A549 (cell line): Measurements from ENCODE around the gene TAF4.

ENCODE experiments used
- EHMT2 ChIP-seq: fragments of 200-600 bp; sonication (generic); IDR thresholded peaks from 2 replicates; pipeline ENCODE4 v1.6.1; 2016; ENCODE audit warnings: antibody characterized with exemption, low read depth, mild to moderate bottlenecking, moderate library complexity
- EP300 ChIP-seq, 2 experiments: fragments of >200 bp; sonication (Bioruptor Twin); formaldehyde crosslinking; IDR thresholded peaks; 2 replicates in 1 of 2; 3 replicates in 1 of 2; pipeline ENCODE4 v1.6.1; 2016 to 2017
- JUNB ChIP-seq: fragments of >200 bp; sonication (Bioruptor Twin); formaldehyde crosslinking; IDR thresholded peaks from 2 replicates; pipeline ENCODE4 v1.6.1; 2016
- KDM1A ChIP-seq: fragments of 200-600 bp; sonication (generic); IDR thresholded peaks from 2 replicates; pipeline ENCODE4 v1.6.1; 2016; ENCODE audit warnings: low read depth, mild to moderate bottlenecking
- KDM5A ChIP-seq: fragments of 200-600 bp; sonication (generic); IDR thresholded peaks from 2 replicates; pipeline ENCODE4 v1.6.1; 2016; ENCODE audit warnings: antibody characterized with exemption, mild to moderate bottlenecking
- MAZ ChIP-seq: fragments of 150-350 bp; IDR thresholded peaks from 2 replicates; pipeline ENCODE4 v1.6.1; 2014; ENCODE audit warnings: antibody characterized with exemption, low read depth, low read length, borderline replicate concordance
- NFE2L2 ChIP-seq: fragments of 150-350 bp; conservative IDR thresholded peaks from 2 replicates; pipeline ENCODE4 v1.6.1; 2014; ENCODE audit warnings: low read length
- RNF2 ChIP-seq: fragments of 200-600 bp; sonication (generic); IDR thresholded peaks from 2 replicates; pipeline ENCODE4 v1.6.1; 2016; ENCODE audit warnings: low read depth, mild to moderate bottlenecking, antibody characterized with exemption, moderate library complexity, borderline replicate concordance
- TF ChIP-seq, protein P1 (sequence below): fragments of >200 bp; sonication (Bioruptor Twin); formaldehyde crosslinking; IDR thresholded peaks from 3 replicates; pipeline ENCODE4 v1.5.1; 2016
- TF ChIP-seq, protein P2 (sequence below): IDR thresholded peaks from 2 replicates; pipeline ENCODE4 v1.6.1; 2012

DNA sequence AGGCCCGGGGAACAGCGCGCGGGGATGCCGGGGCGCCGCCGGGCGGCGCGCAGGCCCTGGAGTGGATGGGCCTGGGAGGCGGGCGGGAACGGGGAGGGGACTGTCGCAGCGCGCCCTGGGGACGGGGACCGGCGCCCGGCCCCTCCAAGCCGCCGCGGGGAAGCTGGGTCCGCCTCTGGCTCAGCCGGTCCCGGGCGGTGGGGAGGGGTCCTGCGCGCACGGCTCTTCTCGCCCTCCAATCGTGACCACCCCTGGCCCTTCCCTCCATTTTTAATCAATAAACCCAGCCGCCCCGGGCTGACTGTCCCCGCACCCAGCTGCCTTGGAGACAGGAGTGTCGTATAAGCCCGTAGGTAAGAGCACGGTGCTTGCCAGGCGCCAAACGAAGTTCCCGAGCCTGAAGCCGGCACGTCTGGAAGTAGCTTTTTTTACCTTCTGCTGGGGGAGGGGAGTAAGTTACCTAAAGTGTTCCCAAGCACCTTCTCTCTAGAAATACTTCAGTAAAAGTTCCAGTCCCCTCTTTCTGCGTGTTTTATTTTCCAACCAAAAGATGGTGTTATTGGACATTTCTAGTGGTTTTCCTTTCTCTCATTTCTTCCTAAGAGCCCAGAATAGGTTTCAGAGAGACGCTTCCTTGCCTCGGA lies 780 bp upstream of the TAF4 start:
- TF ChIP-seq KDM1A (no peak), RNF2 (no peak), JUNB (no peak), EHMT2 (no peak), KDM5A (no peak), EP300 (IDR thresholded peaks at IDR 0.05) (no peak), NFE2L2 (no peak), MAZ (no peak)
- TF ChIP-seq, protein P1, sequence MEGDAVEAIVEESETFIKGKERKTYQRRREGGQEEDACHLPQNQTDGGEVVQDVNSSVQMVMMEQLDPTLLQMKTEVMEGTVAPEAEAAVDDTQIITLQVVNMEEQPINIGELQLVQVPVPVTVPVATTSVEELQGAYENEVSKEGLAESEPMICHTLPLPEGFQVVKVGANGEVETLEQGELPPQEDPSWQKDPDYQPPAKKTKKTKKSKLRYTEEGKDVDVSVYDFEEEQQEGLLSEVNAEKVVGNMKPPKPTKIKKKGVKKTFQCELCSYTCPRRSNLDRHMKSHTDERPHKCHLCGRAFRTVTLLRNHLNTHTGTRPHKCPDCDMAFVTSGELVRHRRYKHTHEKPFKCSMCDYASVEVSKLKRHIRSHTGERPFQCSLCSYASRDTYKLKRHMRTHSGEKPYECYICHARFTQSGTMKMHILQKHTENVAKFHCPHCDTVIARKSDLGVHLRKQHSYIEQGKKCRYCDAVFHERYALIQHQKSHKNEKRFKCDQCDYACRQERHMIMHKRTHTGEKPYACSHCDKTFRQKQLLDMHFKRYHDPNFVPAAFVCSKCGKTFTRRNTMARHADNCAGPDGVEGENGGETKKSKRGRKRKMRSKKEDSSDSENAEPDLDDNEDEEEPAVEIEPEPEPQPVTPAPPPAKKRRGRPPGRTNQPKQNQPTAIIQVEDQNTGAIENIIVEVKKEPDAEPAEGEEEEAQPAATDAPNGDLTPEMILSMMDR, result no peak
- TF ChIP-seq, protein P2, sequence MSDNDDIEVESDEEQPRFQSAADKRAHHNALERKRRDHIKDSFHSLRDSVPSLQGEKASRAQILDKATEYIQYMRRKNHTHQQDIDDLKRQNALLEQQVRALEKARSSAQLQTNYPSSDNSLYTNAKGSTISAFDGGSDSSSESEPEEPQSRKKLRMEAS, result peak; percentile 52; the same call in 1 of the 2 replicates
